ENCODE measurements around the gene KIF14.

DNA sequence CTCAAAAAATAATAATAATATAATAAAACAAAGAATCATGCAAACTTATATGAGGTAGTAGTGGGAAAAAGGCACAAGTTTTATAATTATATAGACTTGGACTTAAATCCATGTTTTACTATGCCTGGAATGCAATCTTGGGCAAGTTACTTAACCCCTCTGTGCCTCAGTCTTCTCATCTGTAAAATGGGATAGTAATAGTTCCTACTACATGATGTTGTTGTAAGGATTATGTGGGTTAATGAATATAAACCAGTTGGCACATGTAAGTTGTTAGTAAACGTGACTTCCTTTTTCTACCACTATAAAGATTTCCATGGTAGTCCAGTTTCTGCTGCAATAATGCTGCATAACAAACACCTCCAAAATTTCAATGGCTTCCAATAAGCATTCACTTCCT lies 10.8 kb upstream of the KIF14 start:
- TF ChIP-seq, protein P1, sequence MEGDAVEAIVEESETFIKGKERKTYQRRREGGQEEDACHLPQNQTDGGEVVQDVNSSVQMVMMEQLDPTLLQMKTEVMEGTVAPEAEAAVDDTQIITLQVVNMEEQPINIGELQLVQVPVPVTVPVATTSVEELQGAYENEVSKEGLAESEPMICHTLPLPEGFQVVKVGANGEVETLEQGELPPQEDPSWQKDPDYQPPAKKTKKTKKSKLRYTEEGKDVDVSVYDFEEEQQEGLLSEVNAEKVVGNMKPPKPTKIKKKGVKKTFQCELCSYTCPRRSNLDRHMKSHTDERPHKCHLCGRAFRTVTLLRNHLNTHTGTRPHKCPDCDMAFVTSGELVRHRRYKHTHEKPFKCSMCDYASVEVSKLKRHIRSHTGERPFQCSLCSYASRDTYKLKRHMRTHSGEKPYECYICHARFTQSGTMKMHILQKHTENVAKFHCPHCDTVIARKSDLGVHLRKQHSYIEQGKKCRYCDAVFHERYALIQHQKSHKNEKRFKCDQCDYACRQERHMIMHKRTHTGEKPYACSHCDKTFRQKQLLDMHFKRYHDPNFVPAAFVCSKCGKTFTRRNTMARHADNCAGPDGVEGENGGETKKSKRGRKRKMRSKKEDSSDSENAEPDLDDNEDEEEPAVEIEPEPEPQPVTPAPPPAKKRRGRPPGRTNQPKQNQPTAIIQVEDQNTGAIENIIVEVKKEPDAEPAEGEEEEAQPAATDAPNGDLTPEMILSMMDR (IDR thresholded peaks at IDR 0.05; ENCODE audit: low read depth, low read length) = no peak
- no peak for TF ChIP-seq EZH2phosphoT487 (IDR thresholded peaks at IDR 0.05; ENCODE audit: low read depth)

Measured in OCI-LY3 (cell line).